GM21423 (cell line): ENCODE results near the gene AGAP1.
A peak's percentile ranks its signal among the peaks of the same experiment; 100 is the strongest.

Source experiments
- ATAC-seq: cut with Tn5 transposase; IDR thresholded peaks from one replicate; pipeline ENCODE4 v1.9.1; 2021; ENCODE audit warnings: mild to moderate bottlenecking, moderate library complexity; ENCODE audit not compliant: unreplicated experiment

AGAP1 gene

GRCh38 chr2:235566931-235567495 is 73.2 kb downstream of the AGAP1 start:
- ATAC-seq = no peak

- ATAC-seq = no peak
Measured at GRCh38 chr2:235567842-235568241, 74.0 kb downstream of the AGAP1 start.

GRCh38 chr2:235568431-235568830 is 74.6 kb downstream of the AGAP1 start:
- no peak for ATAC-seq

- ATAC-seq = no peak
Measured at GRCh38 chr2:235569837-235570236, 76.0 kb downstream of the AGAP1 start.

GRCh38 chr2:235570256-235570655 is 76.4 kb downstream of the AGAP1 start:
- ATAC-seq = no peak

GRCh38 chr2:235570966-235571692 is 77.3 kb downstream of the AGAP1 start:
- peak; percentile 42 for ATAC-seq

- no peak for ATAC-seq
Measured at GRCh38 chr2:235572592-235572991, 78.7 kb downstream of the AGAP1 start.

- no peak for ATAC-seq
Measured at GRCh38 chr2:235573331-235574221, 79.7 kb downstream of the AGAP1 start.

- no peak for ATAC-seq
Measured at GRCh38 chr2:235575431-235575830, 81.6 kb downstream of the AGAP1 start.

GRCh38 chr2:235575904-235576303 is 82.1 kb downstream of the AGAP1 start:
- ATAC-seq = no peak

- ATAC-seq = no peak
Measured at GRCh38 chr2:235576337-235576910, 82.6 kb downstream of the AGAP1 start.

GRCh38 chr2:235577404-235578330 is 83.8 kb downstream of the AGAP1 start:
- ATAC-seq = no peak

- no peak for ATAC-seq
Measured at GRCh38 chr2:235579128-235579527, 85.3 kb downstream of the AGAP1 start.

- no peak for ATAC-seq
Measured at GRCh38 chr2:235580426-235581157, 86.7 kb downstream of the AGAP1 start.

GRCh38 chr2:235582081-235582686 is 88.3 kb downstream of the AGAP1 start:
- no peak for ATAC-seq

- no peak for ATAC-seq
Measured at GRCh38 chr2:235582729-235583128, 88.9 kb downstream of the AGAP1 start.

- no peak for ATAC-seq
Measured at GRCh38 chr2:235583144-235583543, 89.3 kb downstream of the AGAP1 start.

GRCh38 chr2:235583925-235584637 is 90.2 kb downstream of the AGAP1 start:
- ATAC-seq = no peak

GRCh38 chr2:235584638-235585007 is 90.8 kb downstream of the AGAP1 start:
- no peak for ATAC-seq
